ENCODE measurements around the gene CEP89. TPM values are rescaled to one million over a fixed set of nuclear protein-coding genes. Genes with fewer than 3 reads are reported as not detected.

Gene CEP89
- total RNA-seq, 4 donors from 2014 or later = 18.5 to 24.7 (median 19.4) TPM

- no peak overlapping the region for H3K27ac ChIP-seq
- no peaks in the 10 kb centered on the region for H3K27me3 ChIP-seq
- 96 to 97% methylated on average over 13 to 14 of the region's 14 CpGs for WGBS, 2 donors
- no peaks in the 10 kb centered on the region for H3K4me1 ChIP-seq
- H3K36me3 ChIP-seq = peaks cover 3 to 12% of the 10 kb centered on the region in 2 donors
- TF ChIP-seq POLR2A (IDR thresholded peaks at IDR 0.05) = no peak
- TF ChIP-seq, protein P1, sequence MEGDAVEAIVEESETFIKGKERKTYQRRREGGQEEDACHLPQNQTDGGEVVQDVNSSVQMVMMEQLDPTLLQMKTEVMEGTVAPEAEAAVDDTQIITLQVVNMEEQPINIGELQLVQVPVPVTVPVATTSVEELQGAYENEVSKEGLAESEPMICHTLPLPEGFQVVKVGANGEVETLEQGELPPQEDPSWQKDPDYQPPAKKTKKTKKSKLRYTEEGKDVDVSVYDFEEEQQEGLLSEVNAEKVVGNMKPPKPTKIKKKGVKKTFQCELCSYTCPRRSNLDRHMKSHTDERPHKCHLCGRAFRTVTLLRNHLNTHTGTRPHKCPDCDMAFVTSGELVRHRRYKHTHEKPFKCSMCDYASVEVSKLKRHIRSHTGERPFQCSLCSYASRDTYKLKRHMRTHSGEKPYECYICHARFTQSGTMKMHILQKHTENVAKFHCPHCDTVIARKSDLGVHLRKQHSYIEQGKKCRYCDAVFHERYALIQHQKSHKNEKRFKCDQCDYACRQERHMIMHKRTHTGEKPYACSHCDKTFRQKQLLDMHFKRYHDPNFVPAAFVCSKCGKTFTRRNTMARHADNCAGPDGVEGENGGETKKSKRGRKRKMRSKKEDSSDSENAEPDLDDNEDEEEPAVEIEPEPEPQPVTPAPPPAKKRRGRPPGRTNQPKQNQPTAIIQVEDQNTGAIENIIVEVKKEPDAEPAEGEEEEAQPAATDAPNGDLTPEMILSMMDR (IDR thresholded peaks at IDR 0.05) = no peak
- no peaks in the 10 kb centered on the region for H3K9me3 ChIP-seq
- no peak overlapping the region for H3K4me3 ChIP-seq (replicated peaks in 1 of 3)
- intact Hi-C loops (cut with DNase I) = no loop called here
- DNase-seq = no peak
Observed at GRCh38 chr19:32877977-32878745, 93.6 kb downstream of the CEP89 start.

DNA sequence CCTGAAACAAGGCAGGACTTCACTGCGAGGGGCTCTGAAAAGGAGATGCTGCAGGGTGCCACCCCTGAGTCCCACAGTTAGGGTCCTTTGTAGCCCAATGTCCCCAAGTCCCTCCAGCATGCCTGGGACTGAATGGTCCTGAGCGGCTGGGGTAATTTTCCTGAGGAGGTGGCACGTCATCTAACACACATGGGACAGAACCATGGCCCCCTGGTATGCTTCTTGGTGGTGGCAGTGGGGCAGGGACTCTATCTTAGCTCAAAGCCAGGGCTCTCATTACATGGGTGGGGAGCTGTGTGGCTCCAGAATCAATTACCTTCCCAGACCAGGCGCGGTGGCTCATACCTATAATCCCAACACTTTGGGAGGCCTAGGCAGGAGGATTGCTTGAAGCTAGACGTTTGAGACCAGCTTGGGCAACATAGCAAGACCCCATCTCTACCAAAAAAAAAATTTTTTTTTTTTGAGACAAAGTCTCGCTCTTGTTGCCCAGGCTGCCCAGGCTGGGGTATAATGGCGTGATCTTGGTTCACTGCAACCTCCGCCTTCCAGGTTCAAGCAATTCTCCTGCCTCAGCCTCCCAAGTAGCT lies 94.3 kb downstream of the CEP89 start:
- peaks cover 3 to 12% of the 10 kb centered on the region in 2 donors for H3K36me3 ChIP-seq
- H3K4me3 ChIP-seq (replicated peaks in 1 of 3) = no peak overlapping the region
- H3K27ac ChIP-seq = no peak overlapping the region
- H3K9me3 ChIP-seq = no peaks in the 10 kb centered on the region
- no peaks in the 10 kb centered on the region for H3K4me1 ChIP-seq
- TF ChIP-seq, protein P1 (IDR thresholded peaks at IDR 0.05) = no peak
- no peak for TF ChIP-seq POLR2A (IDR thresholded peaks at IDR 0.05)
- DNase-seq = no peak
- H3K27me3 ChIP-seq = no peaks in the 10 kb centered on the region
- intact Hi-C loops (cut with DNase I) = no loop called here
- WGBS, 2 donors = 96 to 98% methylated on average over 5 to 9 of the region's 9 CpGs

DNA sequence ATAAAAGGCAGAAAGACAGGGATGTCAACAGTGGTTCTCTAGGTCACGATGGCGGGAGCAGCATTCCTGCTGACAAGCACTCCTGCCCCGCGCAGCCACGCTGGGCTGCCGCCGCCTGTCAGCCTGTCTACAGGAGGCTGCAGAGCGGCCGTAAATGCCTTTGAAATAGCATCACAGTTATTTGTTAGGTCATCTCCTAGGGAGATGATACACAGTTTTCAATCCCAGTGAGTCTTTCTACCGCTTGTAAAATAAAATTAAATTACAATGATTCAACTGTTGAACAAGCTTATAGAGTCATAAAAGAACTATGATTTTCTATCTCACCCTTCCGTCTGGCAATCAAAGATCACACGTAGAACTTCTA lies 94.9 kb downstream of the CEP89 start:
- Histone ChIP-seq H3K9me3 (no peaks in the 10 kb centered on the region), H3K4me1 (no peaks in the 10 kb centered on the region), H3K4me3 (replicated peaks in 1 of 3) (no peak overlapping the region), H3K27ac (no peak overlapping the region), H3K36me3 (peaks cover 3 to 12% of the 10 kb centered on the region in 2 donors), H3K27me3 (no peaks in the 10 kb centered on the region)
- intact Hi-C loops (cut with DNase I) = no loop called here
- TF ChIP-seq POLR2A (IDR thresholded peaks at IDR 0.05) = no peak
- TF ChIP-seq, protein P1 (IDR thresholded peaks at IDR 0.05) = no peak
- WGBS, 2 donors = 88 to 96% methylated on average over 12 of the region's 12 CpGs
- DNase-seq = no peak

GRCh38 chr19:32876236-32876918 lies 95.4 kb downstream of the CEP89 start:
- Histone ChIP-seq H3K4me3 (replicated peaks in 1 of 3) (no peak overlapping the region), H3K27me3 (no peaks in the 10 kb centered on the region), H3K9me3 (no peaks in the 10 kb centered on the region), H3K36me3 (peaks cover 3 to 12% of the 10 kb centered on the region in 2 donors), H3K27ac (no peak overlapping the region), H3K4me1 (no peaks in the 10 kb centered on the region)
- DNase-seq = no peak
- 88 to 90% methylated on average over 6 to 8 of the region's 9 CpGs for WGBS, 2 donors
- intact Hi-C loops (cut with DNase I) = no loop called here
- TF ChIP-seq, protein P1 (IDR thresholded peaks at IDR 0.05) = no peak
- TF ChIP-seq POLR2A (IDR thresholded peaks at IDR 0.05) = no peak

GRCh38 chr19:32875428-32875827 lies 96.3 kb downstream of the CEP89 start:
- H3K4me1 ChIP-seq = no peaks in the 10 kb centered on the region
- no peak overlapping the region for H3K27ac ChIP-seq
- intact Hi-C loops (cut with DNase I) = no loop called here
- DNase-seq = no peak
- peaks cover 3 to 12% of the 10 kb centered on the region in 2 donors for H3K36me3 ChIP-seq
- no peaks in the 10 kb centered on the region for H3K27me3 ChIP-seq
- no peak for TF ChIP-seq POLR2A (IDR thresholded peaks at IDR 0.05)
- TF ChIP-seq, protein P1 (IDR thresholded peaks at IDR 0.05) = no peak
- 68 to 79% methylated on average over 7 of the region's 7 CpGs for WGBS, 2 donors
- H3K9me3 ChIP-seq = no peaks in the 10 kb centered on the region
- H3K4me3 ChIP-seq (replicated peaks in 1 of 3) = no peak overlapping the region
